ENCODE measurements around the gene LOXL3. TPM values are rescaled to one million over a fixed set of nuclear protein-coding genes. Genes with fewer than 3 reads are reported as not detected.

The LOXL3 gene
- total RNA-seq, 2 experiments from 2014 or later: 0.25 TPM; not detected in 1

DNA sequence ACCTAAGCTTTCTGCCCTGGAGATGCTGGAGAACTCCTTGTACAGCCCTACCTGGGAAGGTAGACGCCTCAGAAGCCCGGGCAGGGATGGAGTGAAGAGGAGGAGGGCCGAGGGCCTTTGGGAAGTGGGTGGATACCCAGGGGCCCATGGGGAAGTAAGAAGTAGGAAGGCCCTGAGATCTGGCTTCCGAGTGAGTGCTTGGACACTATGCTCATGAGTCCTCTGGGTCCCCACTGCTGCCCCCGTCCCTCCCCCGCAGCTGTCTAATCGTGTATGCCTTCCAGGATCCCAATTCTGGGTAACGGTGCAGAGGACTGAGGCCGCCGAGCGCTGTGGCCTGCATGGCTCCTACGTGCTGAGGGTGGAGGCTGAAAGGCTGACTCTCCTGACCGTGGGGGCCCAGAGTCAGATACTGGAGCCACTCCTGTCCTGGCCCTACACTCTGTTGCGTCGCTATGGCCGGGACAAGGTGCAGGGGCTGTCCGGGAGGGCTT lies 1.9 kb upstream of the LOXL3 start:
- TF ChIP-seq, protein P1, sequence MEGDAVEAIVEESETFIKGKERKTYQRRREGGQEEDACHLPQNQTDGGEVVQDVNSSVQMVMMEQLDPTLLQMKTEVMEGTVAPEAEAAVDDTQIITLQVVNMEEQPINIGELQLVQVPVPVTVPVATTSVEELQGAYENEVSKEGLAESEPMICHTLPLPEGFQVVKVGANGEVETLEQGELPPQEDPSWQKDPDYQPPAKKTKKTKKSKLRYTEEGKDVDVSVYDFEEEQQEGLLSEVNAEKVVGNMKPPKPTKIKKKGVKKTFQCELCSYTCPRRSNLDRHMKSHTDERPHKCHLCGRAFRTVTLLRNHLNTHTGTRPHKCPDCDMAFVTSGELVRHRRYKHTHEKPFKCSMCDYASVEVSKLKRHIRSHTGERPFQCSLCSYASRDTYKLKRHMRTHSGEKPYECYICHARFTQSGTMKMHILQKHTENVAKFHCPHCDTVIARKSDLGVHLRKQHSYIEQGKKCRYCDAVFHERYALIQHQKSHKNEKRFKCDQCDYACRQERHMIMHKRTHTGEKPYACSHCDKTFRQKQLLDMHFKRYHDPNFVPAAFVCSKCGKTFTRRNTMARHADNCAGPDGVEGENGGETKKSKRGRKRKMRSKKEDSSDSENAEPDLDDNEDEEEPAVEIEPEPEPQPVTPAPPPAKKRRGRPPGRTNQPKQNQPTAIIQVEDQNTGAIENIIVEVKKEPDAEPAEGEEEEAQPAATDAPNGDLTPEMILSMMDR (IDR thresholded peaks at IDR 0.05): no peak
- Mint-ChIP-seq H3K4me3 (peak overlapping the region; percentile 94), H3K36me3 (ENCODE audit: low read depth) (peaks cover 14% of the 10 kb centered on the region), H3K27me3 (peaks cover 16% of the 10 kb centered on the region), H3K4me1 (ENCODE audit: low read depth) (peaks cover 12% of the 10 kb centered on the region), H3K27ac (peak overlapping the region; percentile 84), H3K9me3 (no peaks in the 10 kb centered on the region)
- peak overlapping the region; percentile 80 for H3K4me3 ChIP-seq (ENCODE audit: low read length)
- DNase-seq (peak in 2 of 14 experiments; percentile 28 to 33), ATAC-seq (ENCODE audit: poor library complexity) (no peak)
- no peaks in the 10 kb centered on the region for H3K27me3 ChIP-seq (ENCODE audit: control insufficient read depth in 1 of 2, insufficient read depth in 2 of 2, low read length in 2 of 2)
- ChIA-PET CTCF (interaction anchor here (1.3 kb wide), 1 partner anchor 24 kb away, joined by 4 read pairs; no protein-coding TSS in a partner anchor), POLR2A (no interaction called here)
- no peak overlapping the region for H3K27ac ChIP-seq (ENCODE audit: low read depth in 1 of 2, low read length in 2 of 2)
- intact Hi-C loops (cut with DNase I, micrococcal nuclease): loop anchor here in 1 of 2 experiments (10.0 kb wide), 1 partner anchor 99 kb away; the partner anchor contains the start of gene SEMA4F
- H3K9me3 ChIP-seq (ENCODE audit: control insufficient read depth in 1 of 2, insufficient read depth in 1 of 2, low read length in 2 of 2): peaks cover 0 to 4% of the 10 kb centered on the region in 2 experiments
- H3K36me3 ChIP-seq (ENCODE audit: insufficient read depth, low read length): peaks cover 12% of the 10 kb centered on the region
- peaks cover 28% of the 10 kb centered on the region for H3K4me1 ChIP-seq (ENCODE audit: insufficient read depth, low read length)

DNA sequence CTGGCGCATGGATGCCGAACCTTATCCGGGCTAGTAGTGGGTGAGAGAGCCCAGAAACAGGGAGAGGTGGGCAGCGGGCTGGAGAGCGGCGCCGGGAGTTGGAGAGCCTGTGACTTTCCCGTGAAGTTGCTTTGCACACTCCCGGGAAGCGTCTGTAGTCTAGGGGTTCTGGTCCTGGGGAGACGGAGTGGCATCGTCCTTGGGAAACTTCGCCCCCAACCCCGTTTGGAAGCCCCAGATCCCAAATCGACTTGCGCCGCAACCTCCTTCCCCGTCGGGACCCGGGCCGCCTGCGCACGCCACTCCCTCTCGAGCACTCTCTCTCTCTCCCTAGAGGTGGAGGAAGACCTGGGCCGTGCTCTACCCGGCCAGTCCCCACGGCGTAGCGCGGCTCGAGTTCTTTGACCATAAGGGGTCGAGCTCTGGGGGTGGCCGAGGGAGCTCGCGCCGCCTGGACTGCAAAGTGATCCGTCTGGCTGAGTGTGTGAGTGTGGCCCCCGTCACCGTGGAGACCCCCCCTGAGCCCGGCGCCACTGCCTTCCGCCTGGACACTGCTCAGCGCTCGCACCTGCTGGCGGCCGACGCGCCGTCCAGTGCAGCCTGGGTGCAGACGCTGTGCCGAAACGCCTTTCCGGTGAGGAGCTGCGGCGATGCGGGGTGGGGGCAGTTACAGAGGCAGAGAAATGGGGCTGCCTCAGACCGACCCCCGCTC lies 1.2 kb upstream of the LOXL3 start:
- peak overlapping the region; percentile 94 for H3K4me3 Mint-ChIP-seq
- peaks cover 12% of the 10 kb centered on the region for H3K36me3 ChIP-seq (ENCODE audit: insufficient read depth, low read length)
- H3K36me3 Mint-ChIP-seq (ENCODE audit: low read depth): peaks cover 14% of the 10 kb centered on the region
- DNase-seq: peak in 13 of 14 experiments; percentile 21 to 67 (median 39)
- intact Hi-C loops (cut with DNase I, micrococcal nuclease): loop anchor here (1.0 to 10.0 kb wide), 3 partner anchors 25 to 100 kb away; partner anchors contain the start of genes AUP1 (in 1 of the 2), HTRA2 (in 1 of the 2) and SEMA4F (in 1 of the 2)
- H3K9me3 Mint-ChIP-seq: no peaks in the 10 kb centered on the region
- H3K27ac ChIP-seq (ENCODE audit: low read depth in 1 of 2, low read length in 2 of 2): peak overlapping the region; percentile 51 to 75
- TF ChIP-seq, protein P1 (IDR thresholded peaks at IDR 0.05): no peak
- H3K27ac Mint-ChIP-seq: peak overlapping the region; percentile 84
- peak overlapping the region; percentile 80 for H3K4me3 ChIP-seq (ENCODE audit: low read length)
- peaks cover 12% of the 10 kb centered on the region for H3K4me1 Mint-ChIP-seq (ENCODE audit: low read depth)
- peaks cover 28% of the 10 kb centered on the region for H3K4me1 ChIP-seq (ENCODE audit: insufficient read depth, low read length)
- peaks cover 0 to 4% of the 10 kb centered on the region in 2 experiments for H3K9me3 ChIP-seq (ENCODE audit: control insufficient read depth in 1 of 2, insufficient read depth in 1 of 2, low read length in 2 of 2)
- H3K27me3 ChIP-seq (ENCODE audit: control insufficient read depth in 1 of 2, insufficient read depth in 2 of 2, low read length in 2 of 2): peaks cover 0 to 5% of the 10 kb centered on the region in 2 experiments
- CTCF ChIA-PET: interaction anchor here (0.5 to 1.3 kb wide), 2 partner anchors 23 to 1378 kb away, joined by 4 read pairs; no protein-coding TSS in a partner anchor
- peak; percentile 58 for ATAC-seq (ENCODE audit: poor library complexity)
- POLR2A ChIA-PET: no interaction called here
- peaks cover 18% of the 10 kb centered on the region for H3K27me3 Mint-ChIP-seq

DNA sequence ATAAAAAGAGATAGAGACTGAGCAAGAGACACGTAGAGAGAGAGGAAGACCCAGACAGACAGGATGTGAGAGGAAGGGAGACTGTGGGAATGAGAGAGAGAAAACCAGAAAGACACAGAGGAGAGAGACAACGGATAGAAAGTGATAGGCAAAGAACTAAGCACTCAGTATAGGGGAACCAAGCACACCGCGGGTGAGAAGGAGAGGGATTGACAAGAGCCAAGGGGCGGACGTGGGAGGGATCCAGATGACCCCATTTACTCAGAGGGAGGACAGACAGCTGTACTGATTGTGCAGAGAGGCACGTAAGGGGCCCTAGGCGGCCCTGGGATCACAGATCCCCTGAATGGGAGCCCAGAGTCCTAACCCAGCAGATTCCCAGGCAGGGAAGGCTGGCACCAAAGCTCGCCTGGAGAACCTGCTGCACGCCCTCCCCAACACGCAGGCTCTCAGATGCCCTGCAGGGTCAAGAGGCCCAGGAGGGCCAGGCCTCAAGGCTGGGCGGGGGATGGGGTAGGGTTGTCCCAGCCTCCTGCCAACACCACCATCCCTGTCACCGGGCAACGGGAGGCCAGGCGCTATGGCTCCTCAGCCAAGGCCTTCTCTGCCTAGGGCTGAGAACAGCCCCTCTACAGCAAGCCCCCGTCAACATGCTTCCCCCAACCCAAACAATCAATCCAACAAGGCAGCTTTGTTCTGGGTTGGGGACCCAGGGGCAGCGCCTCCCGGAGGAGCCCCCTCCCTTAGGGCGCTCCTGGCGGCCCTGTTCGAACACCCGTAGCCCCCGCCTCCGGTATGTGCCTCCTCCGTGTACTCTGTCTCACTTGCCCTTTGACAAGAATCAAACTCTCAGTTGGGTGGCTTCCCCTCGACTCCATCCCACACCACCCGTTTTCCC lies 579 bp downstream of the LOXL3 start:
- peaks cover 12% of the 10 kb centered on the region for H3K36me3 ChIP-seq (ENCODE audit: insufficient read depth, low read length)
- CTCF ChIA-PET: no interaction called here
- Mint-ChIP-seq H3K36me3 (ENCODE audit: low read depth) (peaks cover 14% of the 10 kb centered on the region), H3K9me3 (no peaks in the 10 kb centered on the region), H3K27ac (peak overlapping the region; percentile 80), H3K4me1 (ENCODE audit: low read depth) (peaks cover 15% of the 10 kb centered on the region), H3K27me3 (peaks cover 32% of the 10 kb centered on the region), H3K4me3 (peak overlapping the region; percentile 91)
- DNase-seq (peak in 1 of 14 experiments; percentile 39), ATAC-seq (ENCODE audit: poor library complexity) (no peak)
- H3K4me1 ChIP-seq (ENCODE audit: insufficient read depth, low read length): peaks cover 44% of the 10 kb centered on the region
- peaks cover 0 to 12% of the 10 kb centered on the region in 2 experiments for H3K9me3 ChIP-seq (ENCODE audit: control insufficient read depth in 1 of 2, insufficient read depth in 1 of 2, low read length in 2 of 2)
- peaks cover 17 to 20% of the 10 kb centered on the region in 2 experiments for H3K27me3 ChIP-seq (ENCODE audit: control insufficient read depth in 1 of 2, insufficient read depth in 2 of 2, low read length in 2 of 2)
- POLR2A ChIA-PET: interaction anchor here (1.3 kb wide), 1 partner anchor 95 kb away, joined by 3 read pairs; the partner anchor contains the start of gene WBP1
- TF ChIP-seq, protein P1 (IDR thresholded peaks at IDR 0.05): no peak
- intact Hi-C loops (cut with DNase I, micrococcal nuclease): loop anchor here in 1 of 2 experiments (10.0 kb wide), 1 partner anchor 102 kb away; the partner anchor contains the start of gene SEMA4F
- no peak overlapping the region for H3K27ac ChIP-seq (ENCODE audit: low read depth in 1 of 2, low read length in 2 of 2)
- H3K4me3 ChIP-seq (ENCODE audit: low read length): no peak overlapping the region

All from CD4-positive, alpha-beta T cell (primary cell).